Stimulated activated CD4-positive, alpha-beta T cell treated with anti-CD3 and anti-CD28 coated beads, TNF-alpha, amount 100 ng/mL, for 24 hours (primary cell): Measurements from ENCODE around the gene SMG7.
A peak's percentile ranks its signal among the peaks of the same experiment; 100 is the strongest.
"Not testable (repeated sequence)": the region's sequence is repeated elsewhere in the genome, so short reads cannot be mapped to it uniquely, and the experiment has no call there.

Experiments
- DNase-seq, 3 experiments: peaks; one replicate each; pipeline ENCODE4 v3.0.0-alpha.2; 2020; ENCODE audit warnings: low read depth in 3 of 3

SMG7 gene

GRCh38 chr1:183472488-183473216 is at the start of gene SMG7:
Gene SMG7 (plus strand): TSS chr1:183472499. CDS start chr1:183472621, 122 bp downstream.
- DNase-seq, result peak; percentile 6 to 52 (median 17)

GRCh38 chr1:183423541-183423940 is 48.8 kb upstream of the SMG7 start:
- no peak for DNase-seq

- DNase-seq, result no peak
Measured at GRCh38 chr1:183424691-183425090, 47.6 kb upstream of the SMG7 start.

GRCh38 chr1:183427591-183427990 is 44.7 kb upstream of the SMG7 start:
- DNase-seq, result not testable (repeated sequence)

- DNase-seq, result no peak
Measured at GRCh38 chr1:183431840-183432547, 40.3 kb upstream of the SMG7 start.

- no peak for DNase-seq
Measured at GRCh38 chr1:183432548-183432875, 39.8 kb upstream of the SMG7 start.

- DNase-seq, result no peak
Measured at GRCh38 chr1:183433703-183434102, 38.6 kb upstream of the SMG7 start.

- DNase-seq, result no peak
Measured at GRCh38 chr1:183435497-183435896, 36.8 kb upstream of the SMG7 start.

- DNase-seq, result no peak
Measured at GRCh38 chr1:183438060-183438459, 34.2 kb upstream of the SMG7 start.

- no peak for DNase-seq
Measured at GRCh38 chr1:183443011-183443410, 29.3 kb upstream of the SMG7 start.

- no peak for DNase-seq
Measured at GRCh38 chr1:183443466-183443865, 28.8 kb upstream of the SMG7 start.

- DNase-seq, result no peak
Measured at GRCh38 chr1:183444243-183444642, 28.1 kb upstream of the SMG7 start.

- no peak for DNase-seq
Measured at GRCh38 chr1:183449223-183449770, 23.0 kb upstream of the SMG7 start.

GRCh38 chr1:183450093-183450492 is 22.2 kb upstream of the SMG7 start:
- no peak for DNase-seq

- no peak for DNase-seq
Measured at GRCh38 chr1:183454377-183454776, 17.9 kb upstream of the SMG7 start.

- no peak for DNase-seq
Measured at GRCh38 chr1:183456826-183457225, 15.5 kb upstream of the SMG7 start.

GRCh38 chr1:183457449-183457848 is 14.8 kb upstream of the SMG7 start:
- no peak for DNase-seq

GRCh38 chr1:183460596-183460995 is 11.7 kb upstream of the SMG7 start:
- DNase-seq, result no peak

- DNase-seq, result no peak
Measured at GRCh38 chr1:183461350-183461749, 10.9 kb upstream of the SMG7 start.

- no peak for DNase-seq
Measured at GRCh38 chr1:183463566-183463965, 8.7 kb upstream of the SMG7 start.

GRCh38 chr1:183466781-183467180 is 5.5 kb upstream of the SMG7 start:
- DNase-seq, result no peak

GRCh38 chr1:183467687-183468086 is 4.6 kb upstream of the SMG7 start:
- no peak for DNase-seq
